Peyer's patch (tissue), 4 donors: ENCODE data around the gene DISP3. TPM values are rescaled to one million over a fixed set of nuclear protein-coding genes. Genes with fewer than 3 reads are reported as not detected.

Experiments
- DNase-seq, 3 donors: peaks; one replicate each; pipeline ENCODE4 v3.0.0-alpha.2; 2017 to 2019
- H3K27ac ChIP-seq, 4 donors: fragments of 200-600 bp; sonication (generic); one replicate each; pipeline ENCODE4 v1.5.1; 2016 to 2019
- H3K27me3 ChIP-seq, 2 donors: fragments of 200-600 bp; sonication (generic); one replicate each; pipeline ENCODE4 v1.5.1; 2019
- H3K36me3 ChIP-seq, 3 donors: fragments of 200-600 bp; sonication (generic); one replicate each; pipeline ENCODE4 v1.5.1; 2016 to 2019
- H3K4me1 ChIP-seq, 4 donors: fragments of 200-600 bp; sonication (generic); one replicate each; pipeline ENCODE4 v1.5.1; 2016 to 2019
- H3K4me3 ChIP-seq, 4 donors: fragments of 200-600 bp; sonication (generic); 1 replicate in 3 of 4; 2 replicates in 1 of 4; pipeline ENCODE4 v1.5.1; 2016 to 2019; ENCODE audit warnings: mild to moderate bottlenecking in 1 of 4
- H3K9me3 ChIP-seq, 4 donors: fragments of 200-600 bp; sonication (generic); one replicate each; pipeline ENCODE4 v1.5.1; 2016 to 2019; ENCODE audit warnings: mild to moderate bottlenecking in 1 of 4
- CTCF ChIP-seq, 6 experiments: fragments of 450-650 bp in 4 of 6; fragments of 200-600 bp in 2 of 6; sonication (generic) in 1 of 6; IDR thresholded peaks; one replicate each; pipeline ENCODE4 v1.5.1; 2017 to 2019; ENCODE audit warnings: antibody characterized with exemption in 6 of 6, mild to moderate bottlenecking in 3 of 6, moderate library complexity in 1 of 6
- POLR2A ChIP-seq, 2 donors: fragments of 450-650 bp; IDR thresholded peaks; one replicate each; pipeline ENCODE4 v1.5.1; 2017; ENCODE audit warnings: antibody characterized with exemption in 2 of 2, mild to moderate bottlenecking in 2 of 2, moderate library complexity in 2 of 2
- total RNA-seq, 4 donors: library from RNA; depleted of rRNA; stranded (reverse); fragments of >200 nt; gene quantifications; one replicate each; pipeline ENCODE4 v1.1.0, GENCODE V29; 2016

The DISP3 gene
- total RNA-seq, 4 donors from 2014 or later, result 0.54 to 2.4 (median 1.8) TPM; not detected in 1

GRCh38 chr1:11518016-11518701 is 39.2 kb downstream of the DISP3 start:
- Histone ChIP-seq H3K36me3 (no peaks in the 10 kb centered on the region), H3K4me1 (no peaks in the 10 kb centered on the region), H3K9me3 (no peaks in the 10 kb centered on the region), H3K27me3 (no peaks in the 10 kb centered on the region), H3K4me3 (no peak overlapping the region), H3K27ac (no peak overlapping the region)
- DNase-seq, result peak in 1 of 3 donors; percentile 19
- TF ChIP-seq CTCF (IDR thresholded peaks at IDR 0.05) (no peak), POLR2A (IDR thresholded peaks at IDR 0.05) (no peak)

DNA sequence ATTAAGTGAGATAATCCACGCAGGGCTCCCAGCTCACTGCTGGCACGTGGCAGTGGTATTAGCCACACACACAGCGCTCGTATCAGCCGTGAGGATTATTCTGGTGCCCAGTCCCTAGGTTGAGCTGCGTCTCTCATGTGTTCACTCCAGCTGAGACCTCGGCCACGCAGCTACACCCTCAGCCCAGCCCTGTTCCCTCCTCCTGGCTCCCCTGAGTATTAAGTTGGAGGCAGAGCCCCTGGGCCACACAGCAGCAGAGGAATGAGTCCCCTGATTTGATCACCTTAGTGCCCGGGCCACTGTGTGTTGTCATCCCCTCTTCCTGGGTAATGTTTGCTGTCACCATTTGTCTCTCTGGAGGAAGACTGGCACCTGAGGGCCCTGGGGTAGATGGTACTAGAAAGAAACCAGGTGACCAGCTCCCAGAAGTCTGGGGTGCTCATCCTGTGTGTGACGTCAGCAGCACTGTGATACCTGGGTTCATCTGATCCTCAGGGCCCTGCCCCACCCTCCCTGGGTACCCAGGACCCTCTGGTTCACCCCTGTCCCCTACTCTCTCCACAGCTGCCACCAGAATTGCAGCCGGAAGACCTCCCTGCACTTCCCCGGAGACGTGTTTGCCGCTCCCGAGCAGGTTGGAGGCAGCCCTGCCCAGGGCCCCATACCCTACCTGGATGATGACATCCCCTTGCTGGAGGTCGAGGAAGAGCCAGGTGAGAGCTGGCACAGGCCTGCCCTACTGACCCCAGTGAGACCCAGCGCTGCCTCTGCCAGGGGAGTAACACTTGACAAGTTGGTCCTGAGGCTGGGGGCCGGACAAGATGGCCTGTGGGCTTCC is 40.1 kb downstream of the DISP3 start:
- peak in 2 of 3 donors; percentile 19 to 38 for DNase-seq
- Histone ChIP-seq H3K4me3 (no peak overlapping the region), H3K4me1 (no peaks in the 10 kb centered on the region), H3K9me3 (no peaks in the 10 kb centered on the region), H3K36me3 (no peaks in the 10 kb centered on the region), H3K27me3 (no peaks in the 10 kb centered on the region), H3K27ac (no peak overlapping the region)
- TF ChIP-seq POLR2A (IDR thresholded peaks at IDR 0.05), result no peak

DNA sequence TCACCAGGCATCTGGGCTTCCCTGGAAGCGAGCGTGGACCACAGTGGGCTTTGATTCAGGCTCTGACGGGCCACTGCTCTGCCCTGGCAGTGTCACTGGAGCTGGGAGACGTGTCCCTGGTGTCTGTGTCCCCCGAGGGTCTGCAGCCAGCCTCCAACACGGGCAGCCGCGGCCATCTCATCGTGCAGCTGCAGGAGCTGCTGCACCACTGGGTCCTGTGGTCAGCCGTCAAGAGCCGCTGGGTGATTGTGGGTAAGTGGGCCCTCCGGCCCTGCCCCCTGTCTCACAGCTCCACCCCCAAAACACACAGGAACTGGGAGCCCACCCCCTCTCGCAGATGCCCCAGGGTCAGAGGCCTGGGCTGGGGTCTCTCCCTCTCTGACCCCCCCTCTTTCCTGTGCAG is 40.7 kb downstream of the DISP3 start:
- H3K36me3 ChIP-seq, result no peaks in the 10 kb centered on the region
- DNase-seq, result peak in 2 of 3 donors; percentile 18 to 24
- H3K27me3 ChIP-seq, result no peaks in the 10 kb centered on the region
- TF ChIP-seq POLR2A (IDR thresholded peaks at IDR 0.05), result no peak
- TF ChIP-seq CTCF (IDR thresholded peaks at IDR 0.05), result no peak
- H3K27ac ChIP-seq, result no peak overlapping the region
- no peak overlapping the region for H3K4me3 ChIP-seq
- H3K9me3 ChIP-seq, result no peaks in the 10 kb centered on the region
- no peaks in the 10 kb centered on the region for H3K4me1 ChIP-seq

- Histone ChIP-seq H3K36me3 (no peaks in the 10 kb centered on the region), H3K9me3 (no peaks in the 10 kb centered on the region), H3K27ac (no peak overlapping the region), H3K27me3 (no peaks in the 10 kb centered on the region), H3K4me1 (no peaks in the 10 kb centered on the region), H3K4me3 (no peak overlapping the region)
- DNase-seq, result peak in 2 of 3 donors; percentile 25 to 29
- TF ChIP-seq POLR2A (IDR thresholded peaks at IDR 0.05) (no peak), CTCF (IDR thresholded peaks at IDR 0.05) (no peak)
Measured at GRCh38 chr1:11520531-11521233, 41.7 kb downstream of the DISP3 start.

- Histone ChIP-seq H3K27ac (no peak overlapping the region), H3K9me3 (no peaks in the 10 kb centered on the region), H3K36me3 (no peaks in the 10 kb centered on the region), H3K4me3 (no peak overlapping the region), H3K27me3 (no peaks in the 10 kb centered on the region), H3K4me1 (no peaks in the 10 kb centered on the region)
- peak in 1 of 3 donors; percentile 28 for DNase-seq
- TF ChIP-seq CTCF (IDR thresholded peaks at IDR 0.05) (no peak), POLR2A (IDR thresholded peaks at IDR 0.05) (no peak)
Measured at GRCh38 chr1:11521582-11522399, 42.8 kb downstream of the DISP3 start.
